Endothelial cell of umbilical vein (primary cell): ENCODE measurements around the gene SHISA9. TPM values are rescaled to one million over a fixed set of nuclear protein-coding genes. Genes with fewer than 3 reads are reported as not detected.

ENCODE experiments used
- BruUV-seq: library from RNA; stranded (reverse); fragments of 400-500 nt; replicated peaks from 2 replicates; lab custom pipeline; 2021; lab: Mats Ljungman, UMichigan
- CTCF ChIA-PET: fragments of 300-600, 350-600 bp; sonication (Branson Sonifier 250); formaldehyde crosslinking; loops from one replicate; lab custom pipeline; 2021; ENCODE audit warnings: antibody characterized with exemption, inconsistent platforms; lab: Charles Lee
- POLR2A ChIA-PET: fragments of 300-600, 350-600 bp; sonication (Branson Sonifier 250); formaldehyde crosslinking; loops from one replicate; lab custom pipeline; 2021; ENCODE audit warnings: antibody characterized with exemption, inconsistent platforms; lab: Charles Lee
- DNase-seq: peaks from one replicate; pipeline ENCODE4 v3.0.0-alpha.2; 2011; ENCODE audit warnings: low read depth, low spot score
- FAIRE-seq: peaks from 2 replicates; lab custom pipeline; 2011; peaks lifted over from hg19 to GRCh38; lab: Jason Lieb, UNC
- H2AFZ ChIP-seq: 2 replicates; pipeline ENCODE4 v1.6.0; 2012; ENCODE audit warnings: low read depth, low read length, control low read depth, inconsistent platforms
- H3K27ac ChIP-seq: 2 replicates; pipeline ENCODE4 v1.5.1; 2011; ENCODE audit warnings: low read depth, mild to moderate bottlenecking, control low read depth, low read length, moderate library complexity; ENCODE audit not compliant: insufficient read depth
- H3K27me3 ChIP-seq, 2 experiments: 2 replicates each; pipeline versions ENCODE4 v1.6.0 to v1.6.1; 2011; ENCODE audit warnings: low read length in 2 of 2, mixed read lengths in 1 of 2; ENCODE audit not compliant: control insufficient read depth in 2 of 2, insufficient read depth in 2 of 2
- H3K36me3 ChIP-seq, 2 experiments: 2 replicates in 1 of 2; 3 replicates in 1 of 2; pipeline ENCODE4 v1.5.1; 2011; ENCODE audit warnings: low read length in 2 of 2, mild to moderate bottlenecking in 1 of 2, moderate library complexity in 1 of 2; ENCODE audit not compliant: control insufficient read depth in 2 of 2, insufficient read depth in 2 of 2; ENCODE audit errors: extremely low read depth in 1 of 2
- H3K4me1 ChIP-seq: 3 replicates; pipeline ENCODE4 v1.5.1; 2011; ENCODE audit warnings: mild to moderate bottlenecking, low read length; ENCODE audit not compliant: control insufficient read depth, insufficient read depth; ENCODE audit errors: extremely low read depth
- H3K4me2 ChIP-seq: 2 replicates; pipeline ENCODE4 v1.6.1; 2011; ENCODE audit warnings: low read length, control low read depth, mixed read lengths; ENCODE audit not compliant: insufficient read depth
- H3K4me3 ChIP-seq, 3 experiments: fragments of 200-600 bp in 1 of 3; sonication (generic), shearing (Covaris generic) in 1 of 3; replicated peaks in 1 of 3; 2 replicates each; pipeline ENCODE4 v1.5.1; 2011 to 2016; ENCODE audit warnings: control low read depth in 3 of 3, low read length in 3 of 3, mild to moderate bottlenecking in 2 of 3, inconsistent platforms in 1 of 3, low read depth in 1 of 3, moderate library complexity in 1 of 3; ENCODE audit not compliant: insufficient read depth in 1 of 3
- H3K79me2 ChIP-seq: 2 replicates; pipeline ENCODE4 v1.6.0; 2012; ENCODE audit warnings: low read length, inconsistent platforms; ENCODE audit not compliant: control insufficient read depth, insufficient read depth
- H3K9ac ChIP-seq: replicated peaks from 2 replicates; pipeline ENCODE3; 2011; ENCODE audit warnings: low read length, control low read depth; ENCODE audit not compliant: insufficient read depth; ENCODE audit errors: extremely low read depth
- H3K9me1 ChIP-seq: replicated peaks from 3 replicates; pipeline ENCODE4 v1.6.0; 2011; ENCODE audit warnings: mild to moderate bottlenecking, low read length; ENCODE audit not compliant: control insufficient read depth, insufficient read depth; ENCODE audit errors: extremely low read depth
- H3K9me3 ChIP-seq: replicated peaks from 2 replicates; pipeline ENCODE4 v1.5.1; 2012; ENCODE audit warnings: low read length, inconsistent platforms; ENCODE audit not compliant: control insufficient read depth, insufficient read depth
- H4K20me1 ChIP-seq: replicated peaks from 2 replicates; pipeline ENCODE3; 2011; ENCODE audit warnings: mild to moderate bottlenecking, low read length; ENCODE audit not compliant: control insufficient read depth, insufficient read depth; ENCODE audit errors: extremely low read depth
- EZH2 ChIP-seq: IDR thresholded peaks from 2 replicates; pipeline ENCODE4 v1.6.1; 2012; ENCODE audit warnings: borderline replicate concordance, low read depth, mild to moderate bottlenecking, moderate library complexity, low read length, inconsistent platforms; ENCODE audit not compliant: severe bottlenecking
- GATA2 ChIP-seq: IDR thresholded peaks from 2 replicates; pipeline ENCODE4 v1.7.0; 2011; ENCODE audit warnings: low read depth, mild to moderate bottlenecking, moderate library complexity, mixed read lengths, low read length; ENCODE audit not compliant: insufficient read length, insufficient read depth
- JUN ChIP-seq: IDR thresholded peaks from 2 replicates; pipeline ENCODE4 v1.6.1; 2011; ENCODE audit warnings: borderline replicate concordance, low read depth; ENCODE audit not compliant: insufficient read length, insufficient read depth
- MYC ChIP-seq: IDR thresholded peaks from one replicate; pipeline ENCODE4 v1.6.1; 2011; ENCODE audit warnings: mild to moderate bottlenecking, low read depth, low read length
- POLR2A ChIP-seq: IDR thresholded peaks from 2 replicates; pipeline ENCODE4 v1.6.1; 2012; ENCODE audit warnings: low read depth, mild to moderate bottlenecking, control low read depth, low read length
- POLR2AphosphoS5 ChIP-seq: IDR thresholded peaks from 2 replicates; pipeline ENCODE4 v1.6.1; 2012; ENCODE audit warnings: low read depth, mild to moderate bottlenecking, control low read depth, low read length, moderate library complexity; ENCODE audit not compliant: insufficient read depth
- dilution Hi-C: fragments of 300-500 bp; cut with MboI; formaldehyde crosslinking; loops from one replicate; pipeline ENCODE4 v1.15.0; 2019; ENCODE audit warnings: low sequenced_read_pairs; ENCODE audit not compliant: extremely low pct_ligation_motif_present
- intact Hi-C: fragments of 100-400 bp; cut with micrococcal nuclease; formaldehyde crosslinking; loops from one replicate; pipeline ENCODE4 v1.10.0; 2022
- polyA plus RNA-seq, 4 experiments: library from polyadenylated mRNA; depleted of rRNA in 3 of 4; stranded (reverse) in 3 of 4; unstranded in 1 of 4; fragments of >200 nt; gene quantifications; 2 replicates each; pipeline versions ENCODE4 v1.2.1 to v1.2.3, GENCODE V29; 2011 to 2012; ENCODE audit warnings: missing spikeins in 1 of 4
- total RNA-seq: library from RNA; stranded (reverse); gene quantifications from 2 replicates; pipeline ENCODE4 v1.2.3, GENCODE V29; 2021
- TF ChIP-seq, protein P1 (sequence below): IDR thresholded peaks from 2 replicates; pipeline ENCODE4 v1.6.1; 2011; ENCODE audit not compliant: insufficient read depth, insufficient read length
- TF ChIP-seq, protein P2 (sequence below), 2 donors: IDR thresholded peaks; 1 replicate in 1 of 2; 2 replicates in 1 of 2; pipeline ENCODE4 v1.5.1; 2011; ENCODE audit warnings: low read length in 2 of 2, mild to moderate bottlenecking in 2 of 2, moderate library complexity in 2 of 2, control low read depth in 1 of 2, inconsistent platforms in 1 of 2, low read depth in 1 of 2; ENCODE audit not compliant: insufficient read depth in 1 of 2; ENCODE audit errors: extremely low read depth in 1 of 2

SHISA9 gene
- total and polyA plus RNA-seq, 2 donors (not counting 3 experiments of a cell fraction or from before 2014, with no cell fraction given): not detected

DNA sequence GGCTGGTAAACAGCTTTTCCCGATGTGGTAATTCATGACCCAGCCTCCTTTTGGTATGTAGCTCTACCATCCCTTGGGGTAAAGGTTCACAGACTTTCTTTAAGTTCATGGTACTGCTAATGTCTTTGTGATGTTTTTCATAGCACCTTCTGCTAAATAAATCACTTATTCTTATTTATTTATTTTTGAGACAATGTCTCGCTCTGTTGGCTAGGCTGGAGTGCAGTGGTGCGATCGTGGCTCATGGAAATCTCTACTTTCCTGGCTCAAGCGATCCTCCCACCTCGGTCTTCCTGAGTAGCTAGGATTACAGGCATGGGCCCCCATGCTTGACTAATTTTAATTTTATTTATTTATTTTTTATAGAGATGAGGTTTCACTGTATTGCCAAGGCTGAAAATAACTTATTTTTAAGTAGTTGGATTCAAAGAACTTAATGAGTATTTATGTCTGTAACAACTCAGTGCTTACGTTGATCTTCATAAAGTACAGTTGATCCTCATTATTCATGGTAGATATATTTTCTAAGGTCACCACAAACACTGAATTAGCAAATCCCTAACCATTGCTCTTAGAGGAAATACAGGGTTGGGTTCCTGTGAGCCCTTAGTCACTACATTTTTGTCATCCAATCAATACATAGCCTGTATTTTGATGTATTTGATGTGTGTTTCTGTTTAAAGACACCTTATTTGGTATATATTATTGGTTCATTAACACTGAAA is 97.1 kb downstream of the SHISA9 start:
- no peak overlapping the region for H3K27ac ChIP-seq
- TF ChIP-seq POLR2AphosphoS5 (no peak), MYC (no peak), EZH2 (no peak)
- TF ChIP-seq, protein P1, sequence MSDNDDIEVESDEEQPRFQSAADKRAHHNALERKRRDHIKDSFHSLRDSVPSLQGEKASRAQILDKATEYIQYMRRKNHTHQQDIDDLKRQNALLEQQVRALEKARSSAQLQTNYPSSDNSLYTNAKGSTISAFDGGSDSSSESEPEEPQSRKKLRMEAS: no peak
- POLR2A ChIA-PET: no interaction called here
- no peak overlapping the region for H3K9ac ChIP-seq
- no peak overlapping the region for H3K4me2 ChIP-seq
- CTCF ChIA-PET: no interaction called here
- H3K4me3 ChIP-seq: no peak overlapping the region
- H3K27me3 ChIP-seq: no peaks in the 10 kb centered on the region
- no peaks in the 10 kb centered on the region for H4K20me1 ChIP-seq
- H3K9me3 ChIP-seq: peaks cover 2% of the 10 kb centered on the region
- no peaks in the 10 kb centered on the region for H3K4me1 ChIP-seq
- FAIRE-seq: no peak
- no peaks in the 10 kb centered on the region for H3K79me2 ChIP-seq
- dilution Hi-C loops: no loop called here
- intact Hi-C loops: no loop called here
- H3K9me1 ChIP-seq: no peaks in the 10 kb centered on the region
- DNase-seq: no peak
- no peak overlapping the region for H2AFZ ChIP-seq
- H3K36me3 ChIP-seq: no peaks in the 10 kb centered on the region
- no TSS peak for BruUV-seq

DNA sequence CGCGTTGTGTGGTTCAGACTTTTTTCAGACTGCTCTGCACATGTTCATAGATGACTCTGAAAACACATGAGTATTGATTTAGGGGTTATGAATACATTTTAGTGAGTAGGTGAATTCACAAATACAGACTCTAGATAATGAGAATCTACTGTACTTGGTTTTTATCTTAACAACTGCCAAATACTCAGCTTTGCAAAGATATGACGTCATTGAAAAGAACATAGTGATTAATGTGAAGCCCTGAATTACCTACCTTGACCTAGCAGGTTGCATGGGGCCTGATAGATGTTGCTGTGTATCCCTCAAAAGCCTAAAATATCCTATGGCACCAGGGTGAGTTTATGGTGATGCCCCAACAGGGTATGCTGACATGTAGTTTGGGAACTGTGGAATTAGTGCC is 98.0 kb downstream of the SHISA9 start:
- H3K4me1 ChIP-seq: no peaks in the 10 kb centered on the region
- H3K36me3 ChIP-seq: no peaks in the 10 kb centered on the region
- ChIA-PET CTCF (no interaction called here), POLR2A (no interaction called here)
- dilution Hi-C loops (no loop called here), intact Hi-C loops (no loop called here)
- H3K4me2 ChIP-seq: no peak overlapping the region
- H3K79me2 ChIP-seq: no peaks in the 10 kb centered on the region
- no peak for TF ChIP-seq GATA2
- no peak for TF ChIP-seq POLR2A
- TF ChIP-seq, protein P1: no peak
- no peak for TF ChIP-seq JUN
- no peak for TF ChIP-seq EZH2
- TF ChIP-seq, protein P2, sequence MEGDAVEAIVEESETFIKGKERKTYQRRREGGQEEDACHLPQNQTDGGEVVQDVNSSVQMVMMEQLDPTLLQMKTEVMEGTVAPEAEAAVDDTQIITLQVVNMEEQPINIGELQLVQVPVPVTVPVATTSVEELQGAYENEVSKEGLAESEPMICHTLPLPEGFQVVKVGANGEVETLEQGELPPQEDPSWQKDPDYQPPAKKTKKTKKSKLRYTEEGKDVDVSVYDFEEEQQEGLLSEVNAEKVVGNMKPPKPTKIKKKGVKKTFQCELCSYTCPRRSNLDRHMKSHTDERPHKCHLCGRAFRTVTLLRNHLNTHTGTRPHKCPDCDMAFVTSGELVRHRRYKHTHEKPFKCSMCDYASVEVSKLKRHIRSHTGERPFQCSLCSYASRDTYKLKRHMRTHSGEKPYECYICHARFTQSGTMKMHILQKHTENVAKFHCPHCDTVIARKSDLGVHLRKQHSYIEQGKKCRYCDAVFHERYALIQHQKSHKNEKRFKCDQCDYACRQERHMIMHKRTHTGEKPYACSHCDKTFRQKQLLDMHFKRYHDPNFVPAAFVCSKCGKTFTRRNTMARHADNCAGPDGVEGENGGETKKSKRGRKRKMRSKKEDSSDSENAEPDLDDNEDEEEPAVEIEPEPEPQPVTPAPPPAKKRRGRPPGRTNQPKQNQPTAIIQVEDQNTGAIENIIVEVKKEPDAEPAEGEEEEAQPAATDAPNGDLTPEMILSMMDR (IDR thresholded peaks at IDR 0.05; ENCODE audit: extremely low read depth in 1 of 2, insufficient read depth in 1 of 2, low read depth in 1 of 2, low read length in 2 of 2): no peak
- TF ChIP-seq POLR2AphosphoS5: no peak
- H3K9me1 ChIP-seq: no peaks in the 10 kb centered on the region
- H3K27ac ChIP-seq: no peak overlapping the region
- H3K9ac ChIP-seq: no peak overlapping the region
- H4K20me1 ChIP-seq: no peaks in the 10 kb centered on the region
- no TSS peak for BruUV-seq
- no peaks in the 10 kb centered on the region for H3K27me3 ChIP-seq
- no peak overlapping the region for H2AFZ ChIP-seq
- FAIRE-seq: no peak
- DNase-seq: no peak
- no peaks in the 10 kb centered on the region for H3K9me3 ChIP-seq
- H3K4me3 ChIP-seq: no peak overlapping the region
